ENCODE results near the gene TNIK.

DNA sequence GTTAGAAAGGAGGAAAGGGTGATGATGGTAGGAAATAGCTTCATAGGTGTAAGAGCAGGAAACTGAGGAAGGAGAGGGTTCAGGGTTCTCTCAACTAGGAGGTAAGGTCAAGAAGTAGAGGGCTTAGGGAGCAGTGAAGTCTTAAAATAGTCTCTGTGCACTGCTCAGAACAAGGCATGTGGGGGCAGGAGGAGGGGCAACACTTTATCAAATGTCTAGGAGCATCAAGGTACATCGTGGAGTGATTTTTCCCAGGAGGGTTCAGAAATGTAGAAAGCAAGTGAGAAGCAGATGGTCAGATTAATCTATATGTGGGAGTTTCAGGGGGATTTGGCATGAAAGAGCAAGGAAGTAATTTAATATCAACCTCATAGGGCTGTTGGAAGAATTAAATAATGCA is 58.8 kb downstream of the TNIK start:
- no peak for TF ChIP-seq EZH2 (IDR thresholded peaks at IDR 0.05; ENCODE audit: borderline replicate concordance)
- TF ChIP-seq, protein P1, sequence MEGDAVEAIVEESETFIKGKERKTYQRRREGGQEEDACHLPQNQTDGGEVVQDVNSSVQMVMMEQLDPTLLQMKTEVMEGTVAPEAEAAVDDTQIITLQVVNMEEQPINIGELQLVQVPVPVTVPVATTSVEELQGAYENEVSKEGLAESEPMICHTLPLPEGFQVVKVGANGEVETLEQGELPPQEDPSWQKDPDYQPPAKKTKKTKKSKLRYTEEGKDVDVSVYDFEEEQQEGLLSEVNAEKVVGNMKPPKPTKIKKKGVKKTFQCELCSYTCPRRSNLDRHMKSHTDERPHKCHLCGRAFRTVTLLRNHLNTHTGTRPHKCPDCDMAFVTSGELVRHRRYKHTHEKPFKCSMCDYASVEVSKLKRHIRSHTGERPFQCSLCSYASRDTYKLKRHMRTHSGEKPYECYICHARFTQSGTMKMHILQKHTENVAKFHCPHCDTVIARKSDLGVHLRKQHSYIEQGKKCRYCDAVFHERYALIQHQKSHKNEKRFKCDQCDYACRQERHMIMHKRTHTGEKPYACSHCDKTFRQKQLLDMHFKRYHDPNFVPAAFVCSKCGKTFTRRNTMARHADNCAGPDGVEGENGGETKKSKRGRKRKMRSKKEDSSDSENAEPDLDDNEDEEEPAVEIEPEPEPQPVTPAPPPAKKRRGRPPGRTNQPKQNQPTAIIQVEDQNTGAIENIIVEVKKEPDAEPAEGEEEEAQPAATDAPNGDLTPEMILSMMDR (IDR thresholded peaks at IDR 0.05; ENCODE audit: poor library complexity) = no peak
- TF ChIP-seq EZH2phosphoT487 (IDR thresholded peaks at IDR 0.05; ENCODE audit: low read depth, severe bottlenecking, unreplicated experiment) = no peak

Data from hepatocyte (in vitro differentiated cells).